ENCODE measurements around the gene TNFRSF14.

DNA sequence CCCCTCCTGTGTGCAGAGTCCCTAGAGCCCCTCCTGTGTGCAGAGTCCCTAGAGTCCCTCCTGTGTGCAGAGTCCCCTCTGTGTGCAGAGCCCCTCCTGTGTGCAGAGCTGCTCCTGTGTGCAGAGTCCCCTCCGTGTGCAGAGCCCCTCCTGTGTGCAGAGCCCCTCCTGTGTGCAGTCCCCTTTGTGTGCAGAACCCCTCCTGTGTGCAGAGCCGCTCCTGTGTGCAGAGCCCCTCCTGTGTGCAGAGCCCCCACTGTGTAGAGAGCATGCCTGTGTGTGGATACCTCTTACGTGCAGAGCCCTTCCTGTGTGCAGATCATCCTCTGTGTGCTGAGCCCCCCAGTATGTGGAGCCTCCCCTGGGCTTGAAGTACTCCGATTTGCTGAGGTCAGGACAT lies 17.8 kb upstream of the TNFRSF14 start:
- TF ChIP-seq, protein P1, sequence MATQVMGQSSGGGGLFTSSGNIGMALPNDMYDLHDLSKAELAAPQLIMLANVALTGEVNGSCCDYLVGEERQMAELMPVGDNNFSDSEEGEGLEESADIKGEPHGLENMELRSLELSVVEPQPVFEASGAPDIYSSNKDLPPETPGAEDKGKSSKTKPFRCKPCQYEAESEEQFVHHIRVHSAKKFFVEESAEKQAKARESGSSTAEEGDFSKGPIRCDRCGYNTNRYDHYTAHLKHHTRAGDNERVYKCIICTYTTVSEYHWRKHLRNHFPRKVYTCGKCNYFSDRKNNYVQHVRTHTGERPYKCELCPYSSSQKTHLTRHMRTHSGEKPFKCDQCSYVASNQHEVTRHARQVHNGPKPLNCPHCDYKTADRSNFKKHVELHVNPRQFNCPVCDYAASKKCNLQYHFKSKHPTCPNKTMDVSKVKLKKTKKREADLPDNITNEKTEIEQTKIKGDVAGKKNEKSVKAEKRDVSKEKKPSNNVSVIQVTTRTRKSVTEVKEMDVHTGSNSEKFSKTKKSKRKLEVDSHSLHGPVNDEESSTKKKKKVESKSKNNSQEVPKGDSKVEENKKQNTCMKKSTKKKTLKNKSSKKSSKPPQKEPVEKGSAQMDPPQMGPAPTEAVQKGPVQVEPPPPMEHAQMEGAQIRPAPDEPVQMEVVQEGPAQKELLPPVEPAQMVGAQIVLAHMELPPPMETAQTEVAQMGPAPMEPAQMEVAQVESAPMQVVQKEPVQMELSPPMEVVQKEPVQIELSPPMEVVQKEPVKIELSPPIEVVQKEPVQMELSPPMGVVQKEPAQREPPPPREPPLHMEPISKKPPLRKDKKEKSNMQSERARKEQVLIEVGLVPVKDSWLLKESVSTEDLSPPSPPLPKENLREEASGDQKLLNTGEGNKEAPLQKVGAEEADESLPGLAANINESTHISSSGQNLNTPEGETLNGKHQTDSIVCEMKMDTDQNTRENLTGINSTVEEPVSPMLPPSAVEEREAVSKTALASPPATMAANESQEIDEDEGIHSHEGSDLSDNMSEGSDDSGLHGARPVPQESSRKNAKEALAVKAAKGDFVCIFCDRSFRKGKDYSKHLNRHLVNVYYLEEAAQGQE (IDR thresholded peaks at IDR 0.05; ENCODE audit: insufficient replicate concordance, low read depth): no peak
- TF ChIP-seq, protein P2, sequence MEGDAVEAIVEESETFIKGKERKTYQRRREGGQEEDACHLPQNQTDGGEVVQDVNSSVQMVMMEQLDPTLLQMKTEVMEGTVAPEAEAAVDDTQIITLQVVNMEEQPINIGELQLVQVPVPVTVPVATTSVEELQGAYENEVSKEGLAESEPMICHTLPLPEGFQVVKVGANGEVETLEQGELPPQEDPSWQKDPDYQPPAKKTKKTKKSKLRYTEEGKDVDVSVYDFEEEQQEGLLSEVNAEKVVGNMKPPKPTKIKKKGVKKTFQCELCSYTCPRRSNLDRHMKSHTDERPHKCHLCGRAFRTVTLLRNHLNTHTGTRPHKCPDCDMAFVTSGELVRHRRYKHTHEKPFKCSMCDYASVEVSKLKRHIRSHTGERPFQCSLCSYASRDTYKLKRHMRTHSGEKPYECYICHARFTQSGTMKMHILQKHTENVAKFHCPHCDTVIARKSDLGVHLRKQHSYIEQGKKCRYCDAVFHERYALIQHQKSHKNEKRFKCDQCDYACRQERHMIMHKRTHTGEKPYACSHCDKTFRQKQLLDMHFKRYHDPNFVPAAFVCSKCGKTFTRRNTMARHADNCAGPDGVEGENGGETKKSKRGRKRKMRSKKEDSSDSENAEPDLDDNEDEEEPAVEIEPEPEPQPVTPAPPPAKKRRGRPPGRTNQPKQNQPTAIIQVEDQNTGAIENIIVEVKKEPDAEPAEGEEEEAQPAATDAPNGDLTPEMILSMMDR (IDR thresholded peaks at IDR 0.05; ENCODE audit: insufficient read depth, low read length): no peak
- TF ChIP-seq GABPA (IDR thresholded peaks at IDR 0.05; ENCODE audit: low read depth): no peak

All from HL-60 (cell line).